GM23248 (cell line): ENCODE results near the gene CELSR3. TPM values are rescaled to one million over a fixed set of nuclear protein-coding genes. Genes with fewer than 3 reads are reported as not detected.

Experiments
- DNase-seq: peaks from one replicate; pipeline ENCODE4 v3.0.0-alpha.2; 2015
- H2AFZ ChIP-seq: fragments of 200-600 bp; sonication (generic); 2 replicates; pipeline ENCODE4 v1.6.1; 2016; ENCODE audit warnings: antibody characterized with exemption
- H3F3A ChIP-seq: fragments of 200-600 bp; sonication (generic); 2 replicates; pipeline ENCODE4 v1.6.1; 2016; ENCODE audit warnings: mild to moderate bottlenecking, antibody characterized with exemption, mixed run types; ENCODE audit not compliant: insufficient read depth
- H3K27ac ChIP-seq: fragments of 200-600 bp; sonication (generic); 2 replicates; pipeline ENCODE4 v1.5.1; 2016; ENCODE audit warnings: mild to moderate bottlenecking
- H3K27me3 ChIP-seq: fragments of 200-600 bp; sonication (generic); replicated peaks from 2 replicates; pipeline ENCODE4 v1.6.1; 2016; ENCODE audit warnings: mild to moderate bottlenecking; ENCODE audit not compliant: insufficient read depth
- H3K36me3 ChIP-seq: fragments of 200-600 bp; sonication (generic); 2 replicates; pipeline ENCODE4 v1.6.1; 2016; ENCODE audit warnings: low read depth, mild to moderate bottlenecking
- H3K4me1 ChIP-seq: fragments of 200-600 bp; sonication (generic); 2 replicates; pipeline ENCODE4 v1.6.1; 2016; ENCODE audit warnings: mild to moderate bottlenecking; ENCODE audit not compliant: insufficient read depth
- H3K4me2 ChIP-seq: fragments of 200-600 bp; sonication (generic); one replicate; pipeline ENCODE4 v1.6.1; 2016; ENCODE audit warnings: mild to moderate bottlenecking; ENCODE audit not compliant: unreplicated experiment
- H3K4me3 ChIP-seq: fragments of 200-600 bp; sonication (generic); 2 replicates; pipeline ENCODE4 v1.5.1; 2016; ENCODE audit warnings: mild to moderate bottlenecking
- H3K79me2 ChIP-seq: fragments of 200-600 bp; sonication (generic); 2 replicates; pipeline ENCODE4 v1.6.1; 2016; ENCODE audit warnings: mild to moderate bottlenecking; ENCODE audit not compliant: insufficient read depth
- H3K9ac ChIP-seq: fragments of 200-600 bp; sonication (generic); 2 replicates; pipeline ENCODE4 v1.6.1; 2016; ENCODE audit warnings: mild to moderate bottlenecking
- H3K9me2 ChIP-seq: fragments of 200-600 bp; sonication (generic); 2 replicates; pipeline ENCODE4 v1.6.1; 2016; ENCODE audit warnings: mixed run types, mild to moderate bottlenecking, moderate library complexity; ENCODE audit not compliant: insufficient read depth
- H3K9me3 ChIP-seq: fragments of 200-600 bp; sonication (generic); one replicate; pipeline ENCODE4 v1.6.1; 2017; ENCODE audit warnings: low read depth
- H4K20me1 ChIP-seq: fragments of 200-600 bp; sonication (generic); 2 replicates; pipeline ENCODE4 v1.6.0; 2016; ENCODE audit not compliant: insufficient read depth
- EZH2 ChIP-seq: fragments of 200-600 bp; sonication (generic); IDR thresholded peaks from 2 replicates; pipeline ENCODE4 v1.6.1; 2018; ENCODE audit warnings: antibody characterized with exemption, mild to moderate bottlenecking; ENCODE audit not compliant: insufficient read depth, poor library complexity, severe bottlenecking
- EZH2phosphoT487 ChIP-seq: fragments of 200-600 bp; sonication (generic); IDR thresholded peaks from 2 replicates; pipeline ENCODE4 v1.6.1; 2018; ENCODE audit warnings: antibody characterized with exemption, moderate library complexity, mild to moderate bottlenecking, low read depth; ENCODE audit not compliant: insufficient read depth
- WGBS, 2 experiments: methylation state at CpG; one replicate each; pipeline ENCODE4 v1.1.6; 2015 to 2017; ENCODE audit warnings: low lambda C conversion rate in 2 of 2, low coverage in 1 of 2; ENCODE audit errors: missing lambda C conversion rate in 2 of 2; 5-methylcytosine and 5-hydroxymethylcytosine counted together
- in situ Hi-C: fragments of 300-500 bp; cut with MboI; formaldehyde crosslinking; loops from 2 replicates; pipeline ENCODE4 v1.15.0; 2020
- polyA plus RNA-seq: library from polyadenylated mRNA; unstranded; fragments of >200 nt; fragmentation: Nextera tagmentation; extraction: Ambion mirVana; gene quantifications from 2 replicates; pipeline ENCODE4 v1.2.1, GENCODE V29; 2016
- total RNA-seq: library from RNA; depleted of rRNA; stranded (reverse); fragments of >200 nt; shearing (Covaris generic); gene quantifications from 2 replicates; pipeline ENCODE4 v1.2.3, GENCODE V29; 2014

CELSR3 gene
- total and polyA plus RNA-seq, 2 experiments from 2014 or later: 0.40 to 1.4 TPM

- no peak for TF ChIP-seq EZH2phosphoT487
- no peak for TF ChIP-seq EZH2
- Histone ChIP-seq H3K9me3 (no peaks in the 10 kb centered on the region), H3K4me2 (peak within 1 kb of the TSS; percentile 83), H4K20me1 (no peaks in the 10 kb centered on the region), H3K36me3 (0 out of 2 replicates have a peak, but pooled peaks cover 15% of the 10 kb centered on the region), H3K4me3 (peak within 1 kb of the TSS; percentile 80), H3K9ac (peak within 1 kb of the TSS; percentile 88), H3K9me2 (no peaks in the 10 kb centered on the region), H3K27ac (peak within 1 kb of the TSS; percentile 32), H3K27me3 (no peaks in the 10 kb centered on the region), H3K4me1 (peaks cover 15% of the 10 kb centered on the region), H2AFZ (peak within 1 kb of the TSS; percentile 84), H3F3A (peaks cover 6% of the 10 kb centered on the region), H3K79me2 (peaks cover 41% of the 10 kb centered on the region)
- DNase-seq: peak; percentile 98
- in situ Hi-C loops: no loop called here
- WGBS, 2 experiments: 3 to 4% methylated on average over 74 of the region's 86 CpGs
These were observed 53.3 kb downstream of the CELSR3 start, which contains the start of gene UQCRC1 for GRCh38 chr3:48609088-48610005. Gene UQCRC1 (minus strand): TSS chr3:48609646. CDS start chr3:48609620, 26 bp downstream.

GRCh38 chr3:48607519-48607918 is 55.2 kb downstream of the CELSR3 start:
- H3F3A ChIP-seq: peaks cover 4% of the 10 kb centered on the region; the same call in 1 of the 2 replicates
- TF ChIP-seq EZH2phosphoT487 (no peak), EZH2 (no peak)
- H3K4me1 ChIP-seq: peaks cover 7% of the 10 kb centered on the region
- peak; percentile 52 for DNase-seq
- 93 to 98% methylated on average over 5 of the region's 5 CpGs for WGBS, 2 experiments
- H3K79me2 ChIP-seq: peaks cover 41% of the 10 kb centered on the region
- no peaks in the 10 kb centered on the region for H3K9me3 ChIP-seq
- H2AFZ ChIP-seq: no peak overlapping the region
- no peak overlapping the region for H3K4me2 ChIP-seq
- H3K36me3 ChIP-seq: peaks cover 15% of the 10 kb centered on the region; the same call in 1 of the 2 replicates
- H3K27ac ChIP-seq: no peak overlapping the region
- no peak overlapping the region for H3K4me3 ChIP-seq
- in situ Hi-C loops: no loop called here
- no peaks in the 10 kb centered on the region for H3K27me3 ChIP-seq
- no peaks in the 10 kb centered on the region for H4K20me1 ChIP-seq
- H3K9me2 ChIP-seq: no peaks in the 10 kb centered on the region
- no peak overlapping the region for H3K9ac ChIP-seq

GRCh38 chr3:48601622-48601994 is 61.1 kb downstream of the CELSR3 start:
- H3K27ac ChIP-seq: no peak overlapping the region
- H4K20me1 ChIP-seq: no peaks in the 10 kb centered on the region
- H3K27me3 ChIP-seq: no peaks in the 10 kb centered on the region
- H3K9me3 ChIP-seq: no peaks in the 10 kb centered on the region
- no peak overlapping the region for H3K9ac ChIP-seq
- peaks cover 30% of the 10 kb centered on the region; the same call in 1 of the 2 replicates for H3K36me3 ChIP-seq
- no peaks in the 10 kb centered on the region for H3K9me2 ChIP-seq
- TF ChIP-seq EZH2phosphoT487: no peak
- no peak for TF ChIP-seq EZH2
- no peak for DNase-seq
- peaks cover 14% of the 10 kb centered on the region for H3K79me2 ChIP-seq
- peaks cover 45% of the 10 kb centered on the region for H3F3A ChIP-seq
- 81 to 84% methylated on average over 2 of the region's 2 CpGs for WGBS, 2 experiments
- H2AFZ ChIP-seq: no peak overlapping the region
- H3K4me2 ChIP-seq: no peak overlapping the region
- in situ Hi-C loops: no loop called here
- peaks cover 28% of the 10 kb centered on the region for H3K4me1 ChIP-seq
- no peak overlapping the region for H3K4me3 ChIP-seq

- Histone ChIP-seq H2AFZ (no peak overlapping the region), H3F3A (peaks cover 45% of the 10 kb centered on the region), H3K27ac (no peak overlapping the region), H3K4me1 (peaks cover 34% of the 10 kb centered on the region), H3K36me3 (peaks cover 27% of the 10 kb centered on the region; the same call in 1 of the 2 replicates), H3K4me3 (no peak overlapping the region), H3K27me3 (no peaks in the 10 kb centered on the region), H3K9me2 (no peaks in the 10 kb centered on the region), H3K9me3 (no peaks in the 10 kb centered on the region), H3K4me2 (no peak overlapping the region), H3K9ac (no peak overlapping the region), H3K79me2 (peaks cover 8% of the 10 kb centered on the region), H4K20me1 (no peaks in the 10 kb centered on the region)
- TF ChIP-seq EZH2 (no peak), EZH2phosphoT487 (no peak)
- WGBS, 2 experiments: 93% methylated on average over 19 of the region's 19 CpGs
- in situ Hi-C loops: no loop called here
- no peak for DNase-seq
These were observed 61.7 kb downstream of the CELSR3 start for GRCh38 chr3:48600711-48601621.
